Esophagus muscularis mucosa (tissue), 3 donors: ENCODE measurements around the gene CNGA2.

Source experiments
- CTCF ChIP-seq, 3 experiments: fragments of 200-600 bp in 2 of 3; fragments of 450-650 bp in 1 of 3; sonication (generic) in 2 of 3; IDR thresholded peaks; one replicate each; pipeline ENCODE4 v1.5.1; 2017 to 2019; ENCODE audit warnings: antibody characterized with exemption in 3 of 3, mild to moderate bottlenecking in 2 of 3, moderate library complexity in 1 of 3
- POLR2AphosphoS5 ChIP-seq, 2 donors: sonication (generic); formaldehyde crosslinking; IDR thresholded peaks; one replicate each; pipeline ENCODE4 v1.6.1; 2017; ENCODE audit warnings: antibody characterized with exemption in 2 of 2

- TF ChIP-seq CTCF (IDR thresholded peaks at IDR 0.05) (no peak), POLR2AphosphoS5 (IDR thresholded peaks at IDR 0.05) (no peak)
Measured at GRCh38 chrX:151742311-151742710, 7.8 kb downstream of the CNGA2 start.
